Spinal cord (tissue), 10 donors: ENCODE results near the gene PRELID1. TPM values are rescaled to one million over a fixed set of nuclear protein-coding genes. Genes with fewer than 3 reads are reported as not detected.

Experiments
- DNase-seq, 6 donors: peaks; one replicate each; pipeline versions ENCODE4 v3.0.0 to v3.0.0-alpha.2; 2013 to 2015; ENCODE audit warnings: low spot score in 6 of 6, low read depth in 4 of 6
- H3K27ac ChIP-seq: one replicate; pipeline ENCODE4 v1.5.1; 2013; ENCODE audit warnings: low read depth, low read length, control low read depth
- H3K27me3 ChIP-seq: one replicate; pipeline ENCODE4 v1.6.1; 2013; ENCODE audit warnings: low read length; ENCODE audit not compliant: control insufficient read depth, insufficient read depth
- H3K36me3 ChIP-seq: one replicate; pipeline ENCODE4 v1.6.1; 2013; ENCODE audit warnings: low read length; ENCODE audit not compliant: control insufficient read depth, insufficient read depth
- H3K4me1 ChIP-seq: one replicate; pipeline ENCODE4 v1.6.1; 2013; ENCODE audit warnings: low read length; ENCODE audit not compliant: control insufficient read depth, insufficient read depth
- H3K4me3 ChIP-seq: one replicate; pipeline ENCODE4 v1.5.1; 2013; ENCODE audit warnings: low read depth, low read length, control low read depth
- H3K9me3 ChIP-seq: one replicate; pipeline ENCODE4 v1.6.1; 2013; ENCODE audit warnings: low read length; ENCODE audit not compliant: control insufficient read depth, insufficient read depth
- WGBS: methylation state at CpG from one replicate; pipeline ENCODE4 v1.1.5; 2013; ENCODE audit warnings: missing lambda C conversion rate; ENCODE audit not compliant: insufficient coverage; 5-methylcytosine and 5-hydroxymethylcytosine counted together
- polyA plus RNA-seq, 2 donors: library from polyadenylated mRNA; unstranded; fragments of 120-200 nt; gene quantifications; one replicate each; pipeline ENCODE4 v1.2.1, GENCODE V29; 2013; ENCODE audit not compliant: insufficient read length in 2 of 2
- total RNA-seq, 2 donors: library from RNA; depleted of rRNA in 1 of 2; stranded (reverse); fragments of 120-200 nt in 1 of 2; fragments of >200 nt in 1 of 2; gene quantifications; one replicate each; pipeline versions ENCODE4 v1.2.3 to v1.2.4, GENCODE V29; 2013 to 2014
- donor health status: healthy.

The PRELID1 gene
- total and polyA plus RNA-seq, 4 donors: 35.2 to 116 (median 108) TPM

DNA sequence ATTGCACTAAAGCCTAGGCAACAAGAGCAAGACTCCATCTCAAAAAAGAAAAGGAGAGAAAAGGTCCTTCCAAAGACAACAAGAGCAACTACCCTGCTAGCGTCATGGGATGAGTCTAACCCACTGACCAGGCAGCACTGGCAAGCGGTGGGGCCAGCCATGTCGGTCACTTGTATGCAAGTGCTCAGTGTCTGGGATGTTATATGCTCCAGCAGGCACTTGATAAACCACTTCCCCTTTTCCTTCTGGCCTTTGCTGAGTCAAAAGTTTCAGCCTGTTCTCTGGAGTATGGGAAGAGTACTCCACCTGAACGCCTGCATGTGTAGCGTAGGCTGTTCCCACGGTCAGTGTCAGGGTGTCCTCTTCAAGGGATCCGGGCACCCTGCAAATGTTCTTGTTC, 17.3 kb downstream of the PRELID1 start:
- H3K27me3 ChIP-seq: no peaks in the 10 kb centered on the region
- H3K27ac ChIP-seq: no peak overlapping the region
- H3K9me3 ChIP-seq: no peaks in the 10 kb centered on the region
- H3K4me3 ChIP-seq: no peak overlapping the region
- peaks cover 16% of the 10 kb centered on the region for H3K36me3 ChIP-seq
- no peaks in the 10 kb centered on the region for H3K4me1 ChIP-seq
- 100% methylated on average over 3 of the region's 7 CpGs for WGBS
- DNase-seq: no peak

DNA sequence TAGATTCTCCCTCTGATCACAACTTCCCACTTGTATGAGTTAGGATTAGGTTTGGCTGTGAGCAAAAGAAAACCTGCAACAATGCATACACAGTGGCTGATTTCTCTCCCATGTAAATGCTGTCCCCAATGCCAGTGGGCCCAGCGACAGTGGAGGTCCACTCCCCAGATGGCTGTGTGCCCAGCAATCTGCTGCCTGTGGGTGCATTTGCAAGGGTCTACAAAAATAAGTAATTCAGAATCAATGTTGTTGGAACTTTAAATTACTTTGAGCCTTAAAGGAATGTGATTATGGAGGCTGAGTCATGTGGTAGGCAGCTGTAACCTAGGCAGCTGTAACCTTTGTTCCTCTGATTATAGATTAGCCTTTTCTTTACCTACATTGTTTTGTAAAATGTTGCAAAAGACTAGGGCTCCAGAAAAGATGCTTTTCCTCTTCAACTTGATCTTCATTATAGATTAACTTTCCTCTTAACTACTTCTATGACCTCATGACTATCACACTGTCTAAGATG, 22.3 kb downstream of the PRELID1 start:
- 50% methylated on average over 1 of the region's 1 CpG for WGBS
- no peak for DNase-seq
- no peak overlapping the region for H3K27ac ChIP-seq
- H3K4me3 ChIP-seq: no peak overlapping the region
- H3K27me3 ChIP-seq: no peaks in the 10 kb centered on the region
- no peaks in the 10 kb centered on the region for H3K9me3 ChIP-seq
- no peaks in the 10 kb centered on the region for H3K4me1 ChIP-seq
- peaks cover 33% of the 10 kb centered on the region for H3K36me3 ChIP-seq

DNA sequence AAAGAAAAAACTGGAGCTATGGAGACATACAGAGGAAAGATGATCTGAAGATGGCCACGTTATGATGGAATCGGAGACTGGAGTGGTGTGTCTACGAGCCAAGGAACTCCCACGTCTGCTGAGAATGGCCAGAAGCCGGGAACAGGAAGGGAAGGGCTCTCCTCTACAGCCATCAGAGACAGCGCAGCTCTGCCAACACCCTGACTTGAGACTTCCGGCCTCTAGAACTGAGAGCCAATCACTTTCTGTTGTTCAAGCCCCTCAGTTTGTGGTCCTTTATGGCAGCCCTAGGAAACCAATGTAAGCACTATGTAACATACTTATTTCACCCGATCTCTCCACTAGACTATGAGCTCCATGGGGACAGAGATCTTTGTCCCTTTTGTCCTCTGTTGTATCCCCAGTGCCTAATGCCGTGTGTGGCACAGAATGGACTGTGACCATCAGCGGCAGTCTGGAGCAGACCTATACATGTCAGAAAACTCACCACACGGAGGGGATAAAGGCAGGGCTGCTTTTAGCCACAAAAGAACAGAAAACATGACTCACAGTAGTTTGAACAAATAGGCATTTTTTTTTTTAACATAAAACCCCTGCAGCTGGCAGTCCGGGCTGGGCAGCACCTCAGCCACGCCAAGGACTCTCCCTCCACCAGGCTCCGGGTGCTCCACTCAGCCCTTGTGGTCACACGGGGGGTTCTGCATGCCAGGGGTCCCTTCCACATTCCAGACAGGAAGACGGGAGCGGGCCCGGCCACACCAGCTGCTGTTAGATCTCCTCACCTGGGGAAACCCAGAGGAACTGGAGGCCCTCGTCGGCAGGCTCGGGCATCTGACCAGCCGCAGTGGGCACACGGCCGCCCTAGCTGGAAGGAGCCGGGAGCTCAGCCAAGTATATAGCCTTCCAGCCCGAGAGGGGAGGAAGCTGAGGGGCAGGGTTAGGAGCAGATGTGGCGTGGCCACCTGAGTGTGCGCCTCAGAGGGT, 24.2 kb downstream of the PRELID1 start:
- DNase-seq: no peak
- Histone ChIP-seq H3K27ac (no peak overlapping the region), H3K36me3 (peaks cover 52% of the 10 kb centered on the region), H3K27me3 (no peaks in the 10 kb centered on the region), H3K4me3 (no peak overlapping the region), H3K9me3 (no peaks in the 10 kb centered on the region), H3K4me1 (no peaks in the 10 kb centered on the region)
- 90% methylated on average over 24 of the region's 28 CpGs for WGBS

DNA sequence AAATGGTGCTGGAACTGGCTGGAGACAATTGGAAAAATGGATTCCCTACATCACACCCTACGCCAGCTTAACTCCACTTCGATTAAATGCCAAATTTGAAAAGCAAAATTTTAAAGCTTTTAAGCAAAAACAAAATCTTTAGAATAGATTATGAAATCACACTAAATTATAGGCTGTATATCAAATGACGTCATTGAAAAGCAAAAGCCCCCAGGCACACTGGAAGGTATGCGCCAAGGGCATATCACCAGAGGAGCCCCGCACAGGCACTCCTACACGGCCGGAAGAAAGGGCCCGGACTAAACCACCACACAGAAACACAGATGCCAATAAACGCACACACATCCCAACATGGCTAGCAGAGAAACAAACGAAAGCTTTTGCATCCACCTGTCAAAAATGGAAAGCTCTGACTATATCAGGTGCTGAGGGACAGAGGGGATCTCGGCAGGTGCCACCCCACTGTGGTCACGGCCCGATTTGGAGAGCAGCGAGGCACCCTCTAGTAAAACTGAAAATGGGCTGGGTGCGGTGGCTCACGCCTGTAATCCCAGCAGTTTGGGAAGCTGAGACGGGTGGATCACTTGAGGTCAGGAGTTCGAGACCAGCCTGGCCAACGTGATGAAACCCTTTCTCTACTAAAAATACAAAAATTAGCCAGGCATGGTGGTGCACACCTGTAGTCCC, 25.1 kb downstream of the PRELID1 start:
- 99% methylated on average over 11 of the region's 19 CpGs for WGBS
- no peak for DNase-seq
- H3K9me3 ChIP-seq: no peaks in the 10 kb centered on the region
- peaks cover 59% of the 10 kb centered on the region for H3K36me3 ChIP-seq
- H3K27me3 ChIP-seq: no peaks in the 10 kb centered on the region
- H3K27ac ChIP-seq: no peak overlapping the region
- no peaks in the 10 kb centered on the region for H3K4me1 ChIP-seq
- H3K4me3 ChIP-seq: no peak overlapping the region

DNA sequence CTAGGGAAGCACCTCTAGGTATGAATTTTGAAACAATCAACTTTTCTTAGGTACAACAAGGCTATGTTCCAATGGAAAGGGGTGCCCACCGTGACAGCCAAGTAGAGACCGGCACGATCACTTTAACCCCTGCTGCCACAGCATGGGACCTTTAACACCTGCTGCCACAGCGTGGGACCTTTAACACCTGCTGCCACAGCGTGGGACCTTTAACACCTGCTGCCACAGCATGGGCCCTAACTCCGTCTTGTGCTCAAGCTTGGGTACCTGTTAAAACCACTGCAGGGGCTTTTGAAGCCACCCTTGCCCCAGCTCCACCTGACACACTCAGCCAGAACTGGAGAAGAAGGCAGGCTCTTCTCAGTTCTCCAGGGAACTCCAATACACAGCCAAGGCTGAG, 26.3 kb downstream of the PRELID1 start:
- Histone ChIP-seq H3K4me3 (no peak overlapping the region), H3K27me3 (no peaks in the 10 kb centered on the region), H3K9me3 (no peaks in the 10 kb centered on the region), H3K27ac (no peak overlapping the region), H3K36me3 (peaks cover 64% of the 10 kb centered on the region), H3K4me1 (no peaks in the 10 kb centered on the region)
- DNase-seq: no peak
- 78% methylated on average over 6 of the region's 6 CpGs for WGBS

DNA sequence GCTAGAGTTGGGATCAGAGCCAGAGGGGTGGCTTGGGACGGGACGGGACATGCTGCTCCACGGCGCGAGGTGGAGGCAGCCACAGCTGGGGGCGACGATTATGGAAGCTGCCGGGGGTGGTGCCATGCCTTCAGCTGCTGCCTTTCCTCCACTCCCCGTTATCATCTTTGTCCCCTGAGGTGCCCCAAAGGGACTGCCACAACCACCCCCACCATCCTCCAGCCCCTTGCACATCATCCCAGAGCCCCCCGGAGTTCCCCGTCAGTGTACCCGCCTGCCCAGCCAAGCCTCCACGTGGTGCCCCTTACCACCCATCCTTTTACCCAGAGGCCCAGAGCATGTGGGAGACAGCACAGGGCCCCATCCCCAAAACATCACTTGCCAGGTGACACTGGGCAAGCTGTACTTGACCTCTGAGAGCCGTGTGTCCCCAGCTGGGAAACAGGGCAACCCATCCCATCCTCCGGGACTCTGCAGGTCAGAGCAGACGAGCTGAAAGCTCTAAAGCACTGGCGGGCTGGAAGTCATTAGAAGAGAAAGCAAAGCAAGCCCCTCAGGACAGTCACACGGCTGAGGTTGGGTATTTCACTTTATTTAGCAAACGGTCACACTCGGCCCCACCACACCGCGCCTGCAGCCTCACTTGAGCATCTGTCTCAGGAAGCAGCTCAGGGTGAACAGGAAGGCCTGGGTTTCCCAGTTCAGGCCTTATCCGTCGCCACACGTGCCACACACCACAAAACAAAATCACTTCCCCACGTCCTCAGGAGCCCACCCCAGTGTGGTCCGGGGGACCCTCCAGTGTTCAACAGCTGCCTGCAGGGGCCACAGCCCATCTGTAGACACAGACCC, 27.6 kb downstream of the PRELID1 start:
- Histone ChIP-seq H3K4me3 (no peak overlapping the region), H3K27me3 (no peaks in the 10 kb centered on the region), H3K9me3 (no peaks in the 10 kb centered on the region), H3K27ac (no peak overlapping the region), H3K36me3 (peaks cover 78% of the 10 kb centered on the region), H3K4me1 (no peaks in the 10 kb centered on the region)
- DNase-seq: no peak
- 89% methylated on average over 25 of the region's 27 CpGs for WGBS

GRCh38 chr5:177332031-177332895, 28.7 kb downstream of the PRELID1 start:
- Histone ChIP-seq H3K9me3 (no peaks in the 10 kb centered on the region), H3K4me3 (no peak overlapping the region), H3K4me1 (no peaks in the 10 kb centered on the region), H3K27me3 (no peaks in the 10 kb centered on the region), H3K27ac (no peak overlapping the region), H3K36me3 (peaks cover 88% of the 10 kb centered on the region)
- WGBS: 88% methylated on average over 35 of the region's 35 CpGs
- no peak for DNase-seq

- no peaks in the 10 kb centered on the region for H3K4me1 ChIP-seq
- no peaks in the 10 kb centered on the region for H3K27me3 ChIP-seq
- 94% methylated on average over 13 of the region's 13 CpGs for WGBS
- no peak overlapping the region for H3K4me3 ChIP-seq
- no peaks in the 10 kb centered on the region for H3K9me3 ChIP-seq
- peaks cover 94% of the 10 kb centered on the region for H3K36me3 ChIP-seq
- no peak for DNase-seq
- no peak overlapping the region for H3K27ac ChIP-seq
Observed at GRCh38 chr5:177332896-177333260, 29.3 kb downstream of the PRELID1 start.
